Suprapubic skin (tissue), 4 donors: ENCODE measurements around the gene ARFGAP3.

Experiments used
- CTCF ChIP-seq, 2 donors: fragments of 200-600 bp in 1 of 2; fragments of 450-650 bp in 1 of 2; sonication (generic) in 1 of 2; IDR thresholded peaks; one replicate each; pipeline ENCODE4 v1.5.1; 2016 to 2019; ENCODE audit warnings: antibody characterized with exemption in 2 of 2, mild to moderate bottlenecking in 1 of 2, moderate library complexity in 1 of 2
- EP300 ChIP-seq: sonication (generic); formaldehyde crosslinking; IDR thresholded peaks from one replicate; pipeline ENCODE4 v1.6.1; 2017; ENCODE audit warnings: antibody characterized with exemption
- POLR2A ChIP-seq, 2 donors: fragments of 450-650 bp; IDR thresholded peaks; one replicate each; pipeline ENCODE4 v1.6.1; 2017; ENCODE audit warnings: antibody characterized with exemption in 2 of 2, mild to moderate bottlenecking in 2 of 2, moderate library complexity in 2 of 2
- POLR2AphosphoS5 ChIP-seq, 3 donors: sonication (generic); formaldehyde crosslinking; IDR thresholded peaks; one replicate each; pipeline ENCODE4 v1.6.1; 2017; ENCODE audit warnings: antibody characterized with exemption in 3 of 3

- TF ChIP-seq CTCF (IDR thresholded peaks at IDR 0.05) (no peak), POLR2AphosphoS5 (IDR thresholded peaks at IDR 0.05) (no peak), POLR2A (IDR thresholded peaks at IDR 0.05) (no peak), EP300 (no peak)
Observed at GRCh38 chr22:42831712-42832111, 25.4 kb downstream of the ARFGAP3 start.
